GM19035 (cell line): ENCODE measurements around the gene MLXIPL.
"Not testable (repeated sequence)": the region's sequence is repeated elsewhere in the genome, so short reads cannot be mapped to it uniquely, and the experiment has no call there.

ENCODE experiments used
- ATAC-seq: cut with Tn5 transposase; IDR thresholded peaks from one replicate; pipeline ENCODE4 v1.9.1; 2021; ENCODE audit not compliant: unreplicated experiment

The MLXIPL gene

DNA sequence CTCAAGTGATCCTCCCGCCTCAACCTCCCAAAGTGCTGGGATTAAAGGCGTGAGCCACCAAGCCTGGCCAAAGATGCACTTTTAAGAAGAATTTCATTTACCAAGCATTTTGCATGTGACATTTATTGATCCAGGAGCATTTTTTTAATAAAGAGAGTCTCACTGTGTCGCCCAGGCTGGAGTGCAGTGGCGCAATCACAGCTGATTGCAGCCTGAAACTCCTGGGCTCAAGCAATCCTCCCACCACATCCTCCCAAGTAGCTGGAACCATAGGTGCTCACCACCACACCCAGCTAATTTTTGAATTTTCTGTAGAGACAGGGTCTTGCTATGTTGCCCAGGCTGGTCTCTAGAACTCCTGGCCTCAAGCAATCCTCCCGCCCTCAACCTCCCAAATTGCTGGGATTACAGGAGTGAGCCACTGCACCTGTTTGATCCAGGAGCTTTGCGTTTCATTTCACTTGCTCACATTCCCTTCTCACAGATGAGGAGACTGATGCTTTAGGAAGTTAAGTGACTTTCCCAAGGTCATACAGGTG, 41.6 kb downstream of the MLXIPL start:
- no peak for ATAC-seq

DNA sequence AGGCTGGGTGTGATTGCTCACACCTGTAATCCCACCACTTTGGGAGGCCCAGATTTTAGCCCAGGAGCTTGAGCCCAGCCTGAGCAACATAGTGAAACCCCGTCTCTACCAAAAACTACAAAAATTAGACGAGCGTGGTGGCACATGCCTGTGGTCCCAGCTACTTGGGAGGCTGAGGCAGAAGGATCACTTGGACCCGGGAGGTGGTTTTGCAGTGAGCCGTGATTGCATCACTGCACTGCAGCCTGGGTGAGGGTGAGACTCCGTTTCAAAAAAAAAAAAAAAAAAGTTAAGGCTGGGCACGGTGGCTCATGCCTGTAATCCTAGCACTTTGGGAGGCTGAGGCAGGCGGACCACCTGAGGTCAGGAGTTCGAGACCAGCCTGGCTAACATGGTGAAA, 43.3 kb downstream of the MLXIPL start:
- ATAC-seq = not testable (repeated sequence)

DNA sequence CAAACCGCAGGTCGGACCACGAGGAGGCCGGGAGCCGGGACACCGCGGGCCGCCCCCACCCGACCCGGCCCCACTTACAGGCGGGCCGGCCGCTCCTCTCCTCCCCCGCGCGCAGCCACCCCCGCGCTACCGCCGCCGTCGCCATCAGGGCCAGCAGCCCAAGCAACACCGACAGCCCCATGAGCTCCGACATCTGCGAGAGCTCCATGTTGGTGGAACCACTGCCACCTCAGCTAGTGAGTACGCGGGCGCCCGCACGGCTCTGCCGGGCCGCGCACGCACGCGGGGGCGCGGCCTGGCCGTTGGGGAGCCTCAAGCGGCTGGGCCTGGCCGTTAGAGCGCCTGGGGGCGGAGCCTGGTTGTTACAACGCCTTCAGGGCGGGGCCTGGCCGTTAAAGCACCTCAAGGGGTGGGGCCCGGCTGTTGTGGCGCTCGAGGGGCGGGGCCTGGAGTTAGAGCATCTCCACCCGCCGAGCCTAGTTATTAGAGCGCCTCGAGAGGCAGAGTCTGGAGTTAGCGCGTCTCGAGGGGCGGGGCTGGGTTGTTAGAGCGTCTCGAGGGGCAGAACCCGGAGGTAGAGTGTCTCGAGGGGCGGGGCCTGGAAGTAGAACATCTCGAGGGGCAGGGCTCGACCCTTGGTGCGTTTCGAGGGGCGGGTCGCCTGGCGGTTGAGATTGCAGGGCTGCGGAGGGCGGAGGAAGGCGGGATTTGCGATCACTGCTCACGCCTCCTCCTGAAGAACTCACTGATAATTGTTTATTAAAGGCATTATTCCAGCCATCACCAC, 45.8 kb downstream of the MLXIPL start, which contains the start of gene TBL2:
Gene TBL2 (minus strand): TSS at position 238 of the 787 bp plus-strand sequence. CDS start 30 bp downstream, at position 208.
- ATAC-seq = peak; percentile 87

DNA sequence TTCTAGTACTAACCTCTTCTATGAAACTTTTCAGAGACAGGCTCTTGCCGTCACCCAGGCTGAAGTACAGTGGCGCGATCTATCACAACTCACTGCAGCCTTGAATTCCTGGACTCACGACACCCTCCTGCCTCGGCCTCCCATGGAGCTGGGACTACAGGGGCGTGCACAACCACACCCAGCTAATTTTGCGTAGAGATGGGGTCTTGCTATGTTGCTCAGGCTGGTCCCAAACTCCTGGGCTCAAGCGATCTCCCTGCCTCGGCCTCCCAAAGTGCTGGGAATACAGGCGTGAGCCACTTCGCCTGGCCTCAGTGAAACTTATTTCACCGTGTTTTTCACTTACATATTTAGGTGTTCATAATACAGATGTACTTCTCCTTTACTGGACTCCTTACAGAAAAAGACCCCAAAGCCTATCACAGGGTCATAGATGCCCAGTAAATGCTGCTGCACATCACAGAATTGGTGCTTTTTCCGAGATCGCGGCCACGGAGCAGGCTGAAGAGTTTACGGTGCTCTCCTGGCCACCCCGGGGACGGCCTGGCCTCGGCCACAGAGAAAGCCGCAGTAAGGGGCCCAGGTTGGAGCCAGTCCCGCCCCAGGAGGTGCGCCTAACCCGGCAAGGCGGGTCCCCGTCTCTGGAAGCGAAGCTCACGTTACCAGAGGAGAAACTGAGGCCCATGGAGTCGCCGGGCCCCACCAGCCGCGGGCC, 46.5 kb downstream of the MLXIPL start:
- peak; percentile 30 for ATAC-seq

DNA sequence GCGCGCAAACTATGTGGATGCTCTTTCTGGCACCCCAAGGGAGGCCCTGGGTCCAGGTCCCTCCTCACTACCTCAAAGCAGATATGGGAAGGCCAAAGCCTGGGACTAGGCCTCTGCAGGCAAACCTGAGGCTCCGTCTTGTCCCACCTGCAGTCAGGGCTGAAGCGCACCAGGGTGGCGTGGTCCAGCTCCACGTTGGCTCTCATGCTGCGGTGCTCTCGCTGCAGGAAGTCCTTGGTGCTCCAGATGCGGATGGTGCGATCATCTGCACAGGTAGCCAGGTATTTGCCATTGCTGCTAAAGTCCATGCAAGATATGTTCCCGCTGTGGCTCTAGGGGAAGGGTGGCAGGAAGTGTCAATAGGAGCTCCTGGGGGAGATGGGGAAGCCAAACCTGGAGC, 50.5 kb downstream of the MLXIPL start:
- ATAC-seq = no peak

DNA sequence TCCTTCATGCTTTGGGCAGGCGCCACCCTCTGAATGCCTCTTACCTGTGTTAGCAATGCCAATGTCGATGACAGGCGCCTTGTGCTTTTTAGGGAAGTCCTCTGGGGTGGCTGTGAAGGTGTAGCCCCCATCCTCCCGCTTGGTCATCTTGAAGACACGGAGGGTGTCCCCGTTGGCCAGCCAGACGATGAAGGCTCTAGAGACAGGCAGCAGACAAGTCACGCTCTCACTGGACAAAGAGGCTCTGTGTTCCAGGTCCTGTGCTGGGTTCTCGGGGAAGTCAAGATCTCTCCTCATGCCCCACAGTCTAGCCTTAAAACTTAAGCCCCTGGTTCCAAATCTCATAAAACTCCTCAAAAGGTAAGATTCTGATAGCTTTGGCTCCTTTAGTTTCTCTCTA, 51.0 kb downstream of the MLXIPL start:
- ATAC-seq = no peak

DNA sequence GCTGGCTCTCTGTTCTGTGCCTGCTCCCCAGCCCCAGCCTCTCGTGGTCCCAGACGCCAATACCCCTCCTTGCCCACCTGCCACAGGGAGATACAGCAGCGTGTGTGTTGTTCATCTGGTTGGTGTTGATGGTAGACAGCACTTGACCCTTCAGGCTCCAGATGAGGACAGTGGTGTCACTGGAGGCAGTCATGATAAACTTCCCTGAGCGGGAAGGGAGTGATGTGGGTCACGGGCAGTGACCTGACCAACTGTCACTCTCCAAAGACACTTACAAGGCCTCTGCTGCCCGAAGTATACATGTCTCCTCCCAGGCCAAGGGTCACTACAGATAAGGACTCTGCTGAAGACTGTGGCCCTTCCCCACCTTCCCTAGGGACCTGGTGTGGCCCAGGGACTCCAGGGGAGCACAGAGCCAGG, 51.5 kb downstream of the MLXIPL start:
- ATAC-seq = no peak

DNA sequence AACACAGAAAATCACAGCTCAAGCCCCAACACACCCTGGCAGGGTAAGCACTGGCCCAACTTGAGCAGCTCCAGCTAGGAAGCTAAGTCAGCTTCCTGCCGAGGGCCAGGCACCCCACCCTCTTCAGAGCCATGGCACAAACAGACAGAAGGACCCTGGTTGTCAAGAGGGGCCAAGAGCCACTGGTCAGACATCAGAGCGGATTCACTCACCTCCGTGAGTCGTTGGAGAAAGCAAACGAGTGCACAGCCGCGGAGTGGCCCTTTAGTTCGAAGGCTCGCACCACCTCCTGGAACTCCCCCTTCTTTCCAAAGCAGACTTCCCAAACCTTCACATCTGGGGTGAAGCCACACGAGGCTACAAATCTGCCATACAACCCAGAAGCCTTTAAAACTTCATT, 53.3 kb downstream of the MLXIPL start:
- ATAC-seq = no peak

DNA sequence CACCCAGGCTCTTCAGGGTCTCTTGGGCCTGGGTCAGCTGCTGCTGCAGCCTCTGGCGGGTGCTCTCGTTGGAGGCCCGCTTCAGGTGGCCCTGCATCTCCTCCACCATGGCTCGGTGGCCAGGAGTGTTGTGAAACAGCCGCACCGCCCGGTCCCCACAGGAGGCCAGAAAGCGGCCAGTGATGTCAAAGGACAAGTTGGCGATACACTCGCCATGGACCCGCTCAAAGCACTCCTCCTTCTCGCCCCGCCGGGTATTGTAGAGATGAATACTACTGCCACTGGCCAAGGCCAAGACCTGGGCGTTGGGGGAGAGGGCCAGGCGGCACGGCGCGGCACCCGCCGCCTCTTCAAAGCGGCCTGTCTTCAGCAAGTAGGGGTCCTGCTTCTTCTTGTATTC, 53.8 kb downstream of the MLXIPL start:
- ATAC-seq = no peak

DNA sequence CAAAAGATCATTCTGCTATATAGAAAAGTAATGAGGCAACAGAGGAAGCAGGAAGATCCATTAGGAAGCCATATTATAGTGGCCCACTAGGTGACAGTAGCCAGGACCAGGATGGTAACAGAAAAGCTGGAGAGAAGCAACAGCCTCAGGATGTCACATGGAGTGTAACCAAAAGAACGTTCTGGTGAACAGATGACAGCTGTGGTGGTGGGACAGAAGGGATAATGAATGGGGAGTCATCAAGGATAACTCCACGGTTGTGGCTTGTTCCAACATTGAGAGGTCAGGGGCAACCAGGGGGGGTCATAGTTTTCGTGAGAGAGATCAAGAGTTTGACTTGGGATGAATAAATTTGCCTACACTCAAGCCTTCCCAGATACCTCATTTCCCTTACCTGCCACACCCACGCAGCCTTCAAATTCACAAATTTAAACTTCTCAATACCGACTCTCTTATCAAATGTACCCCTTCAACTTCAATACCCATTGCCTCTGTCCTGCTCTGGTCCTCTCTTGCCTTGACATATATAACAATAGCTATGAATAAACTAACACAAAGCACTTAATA, 55.2 kb downstream of the MLXIPL start:
- ATAC-seq = no peak

DNA sequence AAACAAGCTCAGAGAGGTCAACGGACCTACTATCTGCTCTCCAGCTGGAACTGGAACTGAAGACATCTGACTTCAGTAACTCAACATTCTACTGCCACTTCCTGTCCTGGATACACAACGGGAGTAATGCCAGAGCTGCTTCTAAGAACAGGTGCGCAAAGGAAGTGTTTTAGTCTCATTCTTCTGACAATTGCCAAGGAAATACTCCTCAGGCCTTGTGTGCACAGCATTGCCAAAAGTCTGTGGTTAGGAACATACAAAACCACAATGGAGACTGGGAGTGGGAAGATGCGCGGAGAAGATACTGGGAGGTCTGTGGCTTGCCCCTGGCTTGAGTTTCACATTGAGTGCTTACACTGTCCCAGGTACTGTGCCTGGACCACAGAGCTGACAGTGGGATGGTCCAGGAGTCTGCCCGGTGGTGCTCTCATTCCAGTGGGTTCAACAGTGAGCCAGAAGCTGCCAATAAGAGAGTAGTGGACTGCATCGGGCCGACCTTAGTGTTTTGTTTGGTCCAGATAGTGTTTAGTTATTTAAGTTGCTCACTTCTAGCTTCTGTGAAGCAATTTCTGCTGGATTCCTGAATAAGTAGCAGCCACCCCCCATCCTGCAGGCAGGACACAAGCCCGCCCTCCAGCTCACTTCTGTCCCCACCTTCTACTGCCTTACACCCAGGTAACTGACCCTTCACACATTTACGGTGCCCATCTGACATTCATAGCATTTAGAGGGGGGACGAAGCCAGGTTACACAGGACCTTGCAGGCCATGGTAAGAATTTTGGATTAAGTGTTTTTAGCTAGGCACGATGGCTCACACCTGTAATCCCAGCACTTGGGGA, 56.3 kb downstream of the MLXIPL start:
- ATAC-seq = no peak

DNA sequence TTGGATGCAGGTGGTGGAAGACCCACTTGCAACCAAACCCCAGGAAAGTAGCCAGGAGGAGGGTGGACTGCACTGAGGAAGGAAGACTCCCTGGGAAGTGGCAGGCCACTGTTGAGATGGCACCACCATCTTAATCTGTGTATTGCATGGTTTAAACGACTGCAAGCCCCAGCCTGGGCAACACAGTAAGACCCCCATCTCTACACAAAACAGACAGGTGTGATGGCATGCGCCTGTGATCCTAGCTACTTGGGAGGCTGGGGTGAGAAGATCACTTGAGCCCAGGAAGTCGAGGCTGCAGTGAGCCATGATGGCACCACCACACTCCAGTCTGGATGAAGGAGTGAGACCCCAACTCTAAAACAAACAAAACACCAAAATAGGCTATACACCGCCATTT, 57.2 kb downstream of the MLXIPL start:
- no peak for ATAC-seq

DNA sequence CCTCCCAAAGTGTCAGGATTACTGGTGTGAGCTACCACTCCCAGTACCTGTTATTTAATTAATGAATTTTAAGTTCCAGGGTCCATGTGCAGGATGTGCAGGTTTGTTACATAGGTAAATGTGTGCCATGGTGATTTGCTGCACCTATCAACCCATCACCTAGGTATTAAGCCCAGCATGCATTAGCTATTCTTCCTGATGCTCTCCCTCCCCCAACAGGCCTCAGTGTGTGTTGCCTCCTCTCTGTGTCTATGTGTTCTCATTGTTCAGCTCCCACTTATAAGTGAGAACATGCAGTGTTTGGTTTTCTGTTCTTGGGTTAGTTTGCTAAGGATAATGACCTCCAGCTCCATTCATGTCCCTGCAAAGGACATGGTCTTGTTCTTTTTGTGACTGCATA, 57.9 kb downstream of the MLXIPL start:
- not testable (repeated sequence) for ATAC-seq

DNA sequence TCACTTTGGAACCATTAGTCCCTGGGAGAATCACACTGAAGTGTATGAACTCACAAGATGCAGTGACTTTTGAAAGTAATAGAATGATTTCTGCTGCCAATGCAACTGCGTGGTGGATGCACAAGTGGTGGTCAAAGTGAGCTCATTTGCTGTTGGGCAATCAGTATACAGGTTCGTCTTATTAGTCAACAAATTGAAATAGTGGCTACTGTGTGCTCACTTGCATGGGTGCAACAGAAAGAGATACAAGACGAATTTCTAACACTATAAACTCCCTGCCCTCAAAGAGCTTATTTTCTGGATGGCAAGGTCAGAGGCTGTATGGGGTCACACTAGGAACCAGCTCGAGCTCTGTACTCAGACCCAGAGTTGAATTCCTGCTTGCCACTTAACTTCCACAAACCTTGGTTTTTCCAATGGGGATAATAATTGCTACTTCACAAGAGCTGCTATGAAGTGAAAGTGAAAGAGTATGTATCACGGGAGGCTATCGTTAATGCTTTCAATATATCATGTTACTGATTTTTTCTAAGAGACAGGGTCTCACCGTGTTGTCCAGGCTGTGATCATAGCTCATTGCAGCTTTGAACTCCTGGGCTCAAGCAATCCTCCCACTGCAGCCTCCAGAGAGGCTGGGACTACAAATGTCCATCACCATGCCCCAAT, 58.5 kb downstream of the MLXIPL start:
- ATAC-seq = no peak

DNA sequence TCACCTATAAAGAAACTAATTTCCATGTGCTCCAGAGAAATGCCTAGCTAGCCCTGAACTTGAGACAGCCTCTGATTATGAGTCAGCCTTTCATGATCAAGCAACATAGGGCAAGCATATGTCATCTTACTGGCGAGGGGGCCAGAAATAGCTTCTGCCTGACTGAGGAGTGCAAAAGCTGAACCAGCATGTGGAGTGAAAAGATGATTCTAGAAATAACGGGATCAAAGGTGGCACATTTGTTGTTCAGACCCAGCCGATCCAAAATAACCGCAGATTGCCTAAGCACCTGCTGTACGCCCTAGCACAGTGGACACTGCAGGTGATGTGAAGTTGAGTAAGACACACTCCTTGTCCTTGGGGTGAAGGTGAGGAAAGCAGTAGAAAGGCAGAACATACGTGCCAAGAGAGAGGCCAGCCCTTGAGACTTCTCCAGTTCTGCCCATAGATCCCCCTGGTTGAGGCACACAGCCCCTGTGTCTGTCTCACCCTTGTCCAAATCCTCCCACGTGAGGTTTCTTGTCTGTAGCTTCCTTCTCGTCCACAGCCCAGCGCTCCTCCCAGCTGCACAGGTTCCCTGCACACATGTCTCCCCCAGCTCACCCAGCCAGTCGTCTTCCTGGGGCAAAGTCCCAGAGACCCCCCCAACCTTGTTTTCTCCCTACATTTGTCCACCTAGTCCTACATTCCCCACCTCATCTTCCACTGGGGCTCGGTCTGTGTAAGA, 64.0 kb downstream of the MLXIPL start:
- no peak for ATAC-seq

DNA sequence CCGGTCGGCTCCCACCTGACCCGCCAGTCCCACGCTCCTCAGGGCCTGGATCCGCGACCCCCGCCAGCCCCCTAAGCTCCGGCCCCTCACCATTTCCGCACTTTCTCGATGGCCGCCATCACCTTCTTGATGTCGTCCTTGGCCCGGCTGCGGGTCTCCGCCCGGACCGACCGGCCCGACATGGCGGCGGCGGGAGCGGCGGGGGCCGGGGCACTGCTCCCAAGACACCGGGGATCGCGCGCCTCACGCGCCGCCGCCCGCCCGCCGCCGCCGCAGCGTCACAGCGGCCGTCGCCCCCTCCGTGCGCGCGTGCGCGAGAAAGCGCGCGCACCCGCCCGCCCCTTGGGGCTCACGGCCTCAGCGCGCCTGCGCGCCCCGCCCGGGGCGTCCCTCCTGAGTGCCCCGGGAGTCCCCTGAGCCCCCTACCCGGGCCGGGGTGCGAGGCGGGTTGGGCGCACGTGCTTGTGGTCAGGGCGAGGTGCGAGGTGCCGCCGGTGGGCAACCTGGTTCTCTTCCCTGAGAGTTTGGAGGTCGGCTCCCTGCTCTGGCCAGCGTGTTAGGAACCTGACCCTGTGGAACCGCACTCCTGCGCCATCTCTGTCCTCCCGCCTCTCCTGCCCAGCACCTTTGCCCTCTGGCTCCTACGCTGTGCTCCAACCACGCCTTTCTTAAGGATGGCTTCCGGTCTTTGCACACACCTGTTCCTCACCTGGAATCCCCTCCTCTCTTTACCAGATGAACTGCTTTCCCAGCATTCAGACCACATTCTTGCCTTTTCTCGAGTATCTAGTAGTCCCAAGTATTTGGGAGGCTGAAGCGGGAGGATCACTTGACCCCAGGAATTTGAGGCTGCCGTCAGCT, 66.7 kb downstream of the MLXIPL start, which contains the start of gene BCL7B:
Gene BCL7B (minus strand): TSS at position 294 of the 861 bp plus-strand sequence. CDS start 112 bp downstream, at position 182.
- peak; percentile 55 for ATAC-seq

DNA sequence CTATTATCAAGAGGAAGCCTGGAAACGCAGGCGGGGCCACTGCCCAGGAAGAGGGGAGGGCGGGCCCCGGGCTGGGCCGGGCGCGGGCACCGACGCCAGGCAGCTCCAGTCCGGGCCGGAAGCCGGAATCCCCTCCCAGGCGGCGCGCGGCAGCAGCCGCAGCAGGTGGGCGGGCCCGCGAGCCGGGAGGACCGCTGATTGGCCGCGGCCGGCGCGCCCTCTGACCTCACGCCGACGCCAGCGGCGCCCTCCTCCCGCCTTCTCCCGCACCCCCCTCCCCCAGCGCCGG, 67.3 kb downstream of the MLXIPL start:
- ATAC-seq = peak; percentile 86

DNA sequence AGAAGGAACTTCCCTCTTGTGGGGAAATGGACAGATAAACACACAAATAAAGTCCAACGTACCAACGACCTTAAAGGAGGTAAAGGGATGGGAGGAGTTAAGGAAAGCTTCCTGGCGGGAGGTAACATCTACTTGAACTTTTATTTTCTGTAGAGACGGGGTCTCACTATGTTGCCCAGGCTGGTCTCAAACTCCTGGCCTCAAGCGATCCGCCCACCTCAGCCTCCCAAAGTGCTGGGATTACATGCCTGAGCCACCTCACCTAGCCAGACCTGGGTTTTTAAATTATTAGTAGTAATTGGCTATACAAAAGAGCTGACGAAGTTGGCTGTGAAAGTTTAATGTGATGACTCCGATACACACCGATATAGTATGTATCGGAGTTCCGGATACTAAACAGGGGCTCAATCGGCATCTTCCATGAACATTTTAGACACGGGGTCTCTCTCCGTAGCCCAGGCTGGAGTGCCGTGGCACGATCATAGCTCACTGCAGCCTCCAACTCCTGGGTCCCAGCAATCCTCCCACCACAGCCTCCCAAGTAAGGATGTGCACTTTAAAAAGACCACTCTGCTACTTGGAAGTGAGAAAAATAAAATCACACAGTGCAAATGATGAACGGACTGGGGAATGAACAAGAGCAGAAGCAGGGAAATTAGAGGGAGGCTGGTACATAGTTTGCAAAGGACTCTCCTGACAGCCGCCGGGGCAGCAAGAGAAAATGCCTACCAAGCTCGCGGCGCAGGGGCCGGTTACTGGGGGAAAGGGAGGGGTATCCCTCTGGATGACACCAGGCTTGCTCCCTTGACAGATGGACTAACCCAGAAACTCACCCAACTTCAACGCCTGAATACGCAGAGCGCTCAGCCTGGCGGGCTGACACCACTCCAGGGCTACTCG, 67.9 kb downstream of the MLXIPL start:
- ATAC-seq = no peak
